ENCODE data around the gene CALD1. TPM values are rescaled to one million over a fixed set of nuclear protein-coding genes. Genes with fewer than 3 reads are reported as not detected.

Gene CALD1
- total RNA-seq, 1 experiment from 2014 or later: 107 TPM

GRCh38 chr7:134806197-134806596 is 26.8 kb downstream of the CALD1 start:
- Histone ChIP-seq H3K27me3 (ENCODE audit: insufficient read depth, low read length) (no peaks in the 10 kb centered on the region), H3K9ac (ENCODE audit: extremely low read depth, insufficient read length, low read length) (no peak overlapping the region), H4K5ac (ENCODE audit: insufficient read length, low read depth, low read length) (no peak overlapping the region), H3T11ph (ENCODE audit: low read length) (peak overlapping the region; percentile 17), H3K79me2 (ENCODE audit: insufficient read depth, low read length) (peaks cover 4% of the 10 kb centered on the region; the same call in 1 of the 2 replicates), H3K23me2 (ENCODE audit: insufficient read length, low read depth, low read length, poor library complexity, severe bottlenecking) (no peaks in the 10 kb centered on the region), H3K56ac (ENCODE audit: insufficient read length, low read depth, low read length) (no peak overlapping the region), H2AK5ac (ENCODE audit: insufficient read length, low read length) (no peak overlapping the region), H2BK15ac (ENCODE audit: low read depth, low read length) (no peak overlapping the region), H4K8ac (replicated peaks; ENCODE audit: insufficient read length, low read depth, low read length) (no peak overlapping the region), H2BK20ac (ENCODE audit: low read depth, low read length, poor library complexity, severe bottlenecking) (no peak overlapping the region), H2BK120ac (ENCODE audit: low read depth, low read length, poor library complexity, severe bottlenecking) (no peak overlapping the region), H4K20me1 (ENCODE audit: control insufficient read depth, insufficient read depth, insufficient read length) (no peaks in the 10 kb centered on the region), H3K4me2 (ENCODE audit: insufficient read depth, insufficient read length, low read length) (no peak overlapping the region), H3K18ac (ENCODE audit: insufficient read length, low read depth, low read length) (no peak overlapping the region), H3K79me1 (ENCODE audit: insufficient read depth, low read depth, low read length, poor library complexity, severe bottlenecking) (peaks cover 3% of the 10 kb centered on the region), H4K91ac (ENCODE audit: insufficient read length, low read depth, low read length) (no peak overlapping the region), H3K23ac (ENCODE audit: insufficient read length, low read depth, low read length) (no peak overlapping the region), H3K14ac (ENCODE audit: insufficient read depth, low read length) (no peak overlapping the region), H2BK5ac (ENCODE audit: insufficient read length, low read length) (no peak overlapping the region), H3K27ac (ENCODE audit: insufficient read length, low read depth, low read length) (no peak overlapping the region), H3K9me3 (ENCODE audit: control insufficient read depth, low read depth, low read length) (no peaks in the 10 kb centered on the region), H3K4me1 (ENCODE audit: insufficient read depth, low read length) (no peaks in the 10 kb centered on the region), H2AFZ (ENCODE audit: low read length) (no peak overlapping the region), H2BK12ac (ENCODE audit: insufficient read length, low read depth, low read length) (no peak overlapping the region), H3K4ac (ENCODE audit: low read depth, low read length) (no peak overlapping the region; the same call in 1 of the 2 replicates)
- Mint-ChIP-seq H3K4me1 (peaks cover 17 to 18% of the 10 kb centered on the region in 2 experiments), H3K36me3 (ENCODE audit: insufficient read depth in 1 of 3, low read depth in 3 of 3) (peaks cover 14 to 26% (median 14%) of the 10 kb centered on the region in 3 experiments; a peak in 6 of 7 replicates), H3K9me3 (peaks cover 0 to 11% of the 10 kb centered on the region in 2 experiments; a peak in 2 of 5 replicates), H3K27ac (peak overlapping the region in 1 of 3 experiments; percentile 44; a peak in 2 of 7 replicates), H3K27me3 (ENCODE audit: low read depth) (no peaks in the 10 kb centered on the region; the same call in 1 of the 2 replicates), H3K4me3 (no peak overlapping the region)
- WGBS (ENCODE audit: extremely low coverage, insufficient read length, low lambda C conversion rate): no CpG with 5 or more reads among the region's 4 CpGs
- TF ChIP-seq CTCF (conservative IDR thresholded peaks at IDR 0.05): no peak
- DNase-seq: no peak

Data from H9 (cell line).